Measurements from ENCODE around the gene NOL4L.

DNA sequence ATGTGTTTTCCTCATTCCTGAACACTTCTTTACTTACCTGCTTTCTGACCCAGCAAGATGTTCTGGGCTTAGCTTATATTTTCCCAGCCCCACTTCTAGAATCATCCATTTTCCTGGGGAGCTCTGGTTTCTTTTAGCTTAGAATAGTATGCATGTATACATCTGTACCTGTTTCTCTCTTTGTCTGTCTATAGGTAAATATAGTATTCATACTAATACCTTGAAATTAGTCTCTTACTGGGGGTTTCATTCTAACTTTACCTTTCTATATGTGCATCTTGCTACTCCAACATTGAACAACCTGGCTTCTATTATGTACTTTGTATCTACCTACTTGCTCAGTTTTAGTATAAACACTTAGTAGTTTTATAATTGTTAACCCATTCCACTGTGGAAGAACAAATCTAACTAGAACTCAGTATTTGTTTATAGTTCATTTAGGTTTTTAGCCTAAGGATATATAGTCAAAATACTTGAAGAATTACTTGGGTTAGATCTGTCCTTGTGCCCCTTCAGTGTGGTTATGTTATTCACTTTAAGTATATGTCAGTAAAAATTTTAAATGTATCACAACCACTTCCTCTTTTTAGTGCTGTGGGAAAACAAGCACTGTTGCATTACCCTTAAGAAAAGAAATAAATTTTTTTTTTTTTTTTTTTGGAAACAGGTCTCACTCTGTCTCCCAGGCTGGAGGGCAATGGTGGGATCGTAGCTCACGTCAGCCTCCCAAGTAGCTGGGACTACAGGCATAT is 173.0 kb downstream of the NOL4L start:
- TF ChIP-seq CTCF (IDR thresholded peaks at IDR 0.05), result no peak
- no peak for TF ChIP-seq POLR2A (IDR thresholded peaks at IDR 0.05)
- TF ChIP-seq POLR2AphosphoS5 (IDR thresholded peaks at IDR 0.05), result no peak
- no peak for TF ChIP-seq EP300 (IDR thresholded peaks at IDR 0.05; ENCODE audit: low read depth)
